HEK293 (cell line): ENCODE measurements around the gene AVPR1B.

ENCODE experiments used
- CTCF ChIA-PET: fragments of 350-600 bp; formaldehyde crosslinking; extraction: SDS; loops from one replicate; lab custom pipeline; 2021; ENCODE audit warnings: antibody characterized with exemption; lab: Yijun Ruan, JAX
- POLR2A ChIA-PET: fragments of 300-600 bp; formaldehyde crosslinking; extraction: SDS; loops from one replicate; lab custom pipeline; 2020; ENCODE audit warnings: antibody characterized with exemption, inconsistent platforms; lab: Yijun Ruan, JAX
- H3K27ac ChIP-seq: fragments of 200-500 bp; sonication (Bioruptor generic); 2 replicates; pipeline ENCODE4 v1.5.1; 2014; ENCODE audit warnings: low read depth, low read length, control low read depth, inconsistent platforms; ENCODE audit errors: extremely low read depth
- H3K36me3 ChIP-seq, 2 experiments: fragments of 200-500 bp in 1 of 2; sonication (Bioruptor generic) in 1 of 2; 1 replicate in 1 of 2; 2 replicates in 1 of 2; pipeline ENCODE4 v1.5.1; 2014 to 2017; ENCODE audit warnings: inconsistent platforms in 2 of 2, low read length in 2 of 2; ENCODE audit not compliant: control insufficient read depth in 2 of 2, insufficient read depth in 1 of 2
- H3K4me1 ChIP-seq: fragments of 200-500 bp; sonication (Bioruptor generic); 2 replicates; pipeline ENCODE4 v1.5.1; 2014; ENCODE audit warnings: mild to moderate bottlenecking, low read length, inconsistent platforms; ENCODE audit not compliant: control insufficient read depth, insufficient read depth
- H3K4me3 ChIP-seq: 2 replicates; pipeline ENCODE4 v1.5.1; 2011; ENCODE audit warnings: low read depth, mild to moderate bottlenecking, control low read depth, low read length, moderate library complexity
- H3K9me3 ChIP-seq: fragments of 200-500 bp; sonication (Bioruptor generic); 2 replicates; pipeline ENCODE4 v1.5.1; 2014; ENCODE audit warnings: low read depth, low read length, inconsistent platforms; ENCODE audit not compliant: control insufficient read depth, insufficient read depth
- BCL11A ChIP-seq: fragments of 450-650 bp; formaldehyde crosslinking; IDR thresholded peaks from 2 replicates; pipeline ENCODE4 v1.5.1; 2016; ENCODE audit warnings: low read depth, missing biosample characterization, missing genetic modification characterization
- GLI2 ChIP-seq: fragments of 450-650 bp; formaldehyde crosslinking; IDR thresholded peaks from 2 replicates; pipeline ENCODE4; 2017; ENCODE audit warnings: missing biosample characterization, missing genetic modification characterization, low read depth, borderline replicate concordance
- IKZF3 ChIP-seq: fragments of 450-650 bp; IDR thresholded peaks from 2 replicates; pipeline ENCODE4 v1.5.0; 2018; ENCODE audit warnings: missing biosample characterization, mild to moderate bottlenecking, missing genetic modification characterization, moderate library complexity
- INSM2 ChIP-seq: fragments of 450-650 bp; formaldehyde crosslinking; IDR thresholded peaks from 2 replicates; pipeline ENCODE4 v1.5.1; 2016; ENCODE audit warnings: missing biosample characterization, missing genetic modification characterization
- KLF17 ChIP-seq: fragments of 450-650 bp; formaldehyde crosslinking; IDR thresholded peaks from 2 replicates; pipeline ENCODE4 v1.5.1; 2016; ENCODE audit warnings: missing biosample characterization, missing genetic modification characterization
- KLF9 ChIP-seq: fragments of 450-650 bp; formaldehyde crosslinking; IDR thresholded peaks from 2 replicates; pipeline ENCODE4 v1.5.1; 2016; ENCODE audit warnings: missing biosample characterization, missing genetic modification characterization, low read depth
- RBAK ChIP-seq: fragments of 450-650 bp; formaldehyde crosslinking; IDR thresholded peaks from 2 replicates; pipeline ENCODE4 v1.5.1; 2016; ENCODE audit warnings: missing biosample characterization, missing genetic modification characterization
- SP3 ChIP-seq: fragments of 450-650 bp; formaldehyde crosslinking; IDR thresholded peaks from 2 replicates; pipeline ENCODE4 v1.5.1; 2016; ENCODE audit warnings: missing biosample characterization, missing genetic modification characterization
- ZBTB11 ChIP-seq: fragments of 450-650 bp; formaldehyde crosslinking; conservative IDR thresholded peaks from 2 replicates; pipeline ENCODE4 v1.5.1; 2016; ENCODE audit warnings: low read depth, missing biosample characterization, missing genetic modification characterization
- ZNF133 ChIP-seq: fragments of 450-650 bp; formaldehyde crosslinking; IDR thresholded peaks from 2 replicates; pipeline ENCODE4 v1.5.1; 2016; ENCODE audit warnings: missing biosample characterization, missing genetic modification characterization
- ZNF211 ChIP-seq: fragments of 450-650 bp; formaldehyde crosslinking; IDR thresholded peaks from 2 replicates; pipeline ENCODE4 v1.5.1; 2016; ENCODE audit warnings: low read depth, missing biosample characterization, missing genetic modification characterization
- ZNF26 ChIP-seq: fragments of 450-650 bp; formaldehyde crosslinking; IDR thresholded peaks from 2 replicates; pipeline ENCODE4 v1.5.1; 2016; ENCODE audit warnings: missing biosample characterization, missing genetic modification characterization
- ZNF354C ChIP-seq: fragments of 450-650 bp; formaldehyde crosslinking; IDR thresholded peaks from 2 replicates; pipeline ENCODE4 v1.5.1; 2016; ENCODE audit warnings: missing biosample characterization, missing genetic modification characterization, low read depth, borderline replicate concordance
- ZNF48 ChIP-seq: fragments of 450-650 bp; formaldehyde crosslinking; IDR thresholded peaks from 2 replicates; pipeline ENCODE4 v1.5.1; 2016; ENCODE audit warnings: missing biosample characterization, missing genetic modification characterization
- ZNF501 ChIP-seq: fragments of 450-650 bp; formaldehyde crosslinking; IDR thresholded peaks from 2 replicates; pipeline ENCODE4 v1.5.1; 2016; ENCODE audit warnings: missing biosample characterization, missing genetic modification characterization
- ZNF513 ChIP-seq: fragments of 450-650 bp; IDR thresholded peaks from 2 replicates; pipeline ENCODE4 v1.5.1; 2018; ENCODE audit warnings: missing biosample characterization, missing genetic modification characterization
- ZNF624 ChIP-seq: fragments of 450-650 bp; formaldehyde crosslinking; IDR thresholded peaks from 2 replicates; pipeline ENCODE4 v1.5.1; 2017; ENCODE audit warnings: missing biosample characterization, missing genetic modification characterization
- ZNF645 ChIP-seq: fragments of 450-650 bp; formaldehyde crosslinking; IDR thresholded peaks from 2 replicates; pipeline ENCODE4; 2016; ENCODE audit warnings: missing biosample characterization, missing genetic modification characterization
- ZNF658 ChIP-seq: fragments of 450-650 bp; formaldehyde crosslinking; IDR thresholded peaks from 2 replicates; pipeline ENCODE4; 2016; ENCODE audit warnings: missing biosample characterization, missing genetic modification characterization
- ZNF701 ChIP-seq: fragments of 450-650 bp; formaldehyde crosslinking; IDR thresholded peaks from 2 replicates; pipeline ENCODE4 v1.5.1; 2016; ENCODE audit warnings: missing biosample characterization, missing genetic modification characterization
- ZNF776 ChIP-seq: fragments of 450-650 bp; formaldehyde crosslinking; IDR thresholded peaks from 2 replicates; pipeline ENCODE4 v1.5.0; 2017; ENCODE audit warnings: missing biosample characterization, missing genetic modification characterization, borderline replicate concordance
- ZNF837 ChIP-seq: fragments of 450-650 bp; formaldehyde crosslinking; IDR thresholded peaks from 2 replicates; pipeline ENCODE4 v1.5.1; 2016; ENCODE audit warnings: missing biosample characterization, missing genetic modification characterization
- ZSCAN5A ChIP-seq: fragments of 450-650 bp; formaldehyde crosslinking; IDR thresholded peaks from 2 replicates; pipeline ENCODE4 v1.5.1; 2016; ENCODE audit warnings: missing biosample characterization, missing genetic modification characterization

The AVPR1B gene

GRCh38 chr1:206110820-206111219 lies 6.4 kb downstream of the AVPR1B start:
- no peak overlapping the region for H3K27ac ChIP-seq
- ChIA-PET CTCF (interaction anchor here (0.7 to 11.1 kb wide), 5 partner anchors 15 to 191 kb away, joined by 4 to 151 read pairs (median 17); no protein-coding TSS in a partner anchor), POLR2A (no interaction called here)
- H3K36me3 ChIP-seq: no peaks in the 10 kb centered on the region
- no peaks in the 10 kb centered on the region for H3K4me1 ChIP-seq
- TF ChIP-seq ZNF645 (tag by site-specific recombination) (no peak), ZNF501 (no peak), KLF17 (tag by site-specific recombination) (no peak), ZNF133 (tag by site-specific recombination) (no peak), ZNF837 (no peak), GLI2 (tag by site-specific recombination) (no peak), ZNF658 (tag by site-specific recombination) (no peak), ZNF211 (tag by site-specific recombination) (no peak), SP3 (tag by site-specific recombination) (no peak), ZSCAN5A (no peak), BCL11A (tag by site-specific recombination) (no peak)
- no peak overlapping the region for H3K4me3 ChIP-seq
- no peaks in the 10 kb centered on the region for H3K9me3 ChIP-seq

- POLR2A ChIA-PET: no interaction called here
- Histone ChIP-seq H3K27ac (no peak overlapping the region), H3K9me3 (no peaks in the 10 kb centered on the region), H3K4me3 (no peak overlapping the region), H3K36me3 (no peaks in the 10 kb centered on the region), H3K4me1 (no peaks in the 10 kb centered on the region)
- CTCF ChIA-PET: interaction anchor here (1.4 to 11.1 kb wide), 4 partner anchors 79 to 190 kb away, joined by 4 to 151 read pairs (median 80); no protein-coding TSS in a partner anchor
- TF ChIP-seq ZNF624 (tag by site-specific recombination) (no peak), ZNF48 (tag by site-specific recombination) (no peak), ZNF354C (no peak), IKZF3 (no peak), ZBTB11 (tag by site-specific recombination) (no peak), ZNF776 (no peak), RBAK (no peak), ZNF513 (tag by site-specific recombination) (no peak), KLF9 (tag by site-specific recombination) (no peak), ZNF26 (tag by site-specific recombination) (no peak), ZNF701 (tag by site-specific recombination) (no peak), INSM2 (tag by site-specific recombination) (no peak)
These were observed 7.0 kb downstream of the AVPR1B start for GRCh38 chr1:206110161-206110560.
